OCI-M1 (cell line): Measurements from ENCODE around the gene LPCAT2.
A peak's percentile ranks its signal among the peaks of the same experiment; 100 is the strongest.

Source experiments
- DNase-seq: peaks from one replicate; lab custom pipeline; 2025; lab: John Stamatoyannopoulos, UW

Gene LPCAT2

DNA sequence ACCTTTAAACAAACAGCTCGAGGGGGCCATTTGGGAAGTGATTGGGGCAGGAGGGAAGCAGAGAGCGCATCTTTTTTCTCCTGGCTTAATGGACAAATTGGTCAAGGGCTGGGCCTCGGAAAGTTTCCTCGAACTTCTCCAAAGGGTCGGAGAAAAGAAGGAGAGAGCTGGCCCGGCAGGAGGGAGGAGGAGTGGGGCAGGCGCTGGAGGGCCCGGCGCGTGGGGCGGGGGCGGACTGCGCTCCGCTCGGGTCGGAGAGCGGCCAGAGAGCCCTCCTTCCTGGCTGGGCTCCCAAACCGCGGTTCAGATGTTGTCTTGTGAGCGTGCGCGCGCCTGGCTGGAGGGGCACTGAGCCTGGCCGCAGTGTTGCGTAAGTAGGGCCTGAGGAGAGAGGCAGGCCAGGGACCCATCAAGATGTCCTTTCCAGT is 28.6 kb upstream of the LPCAT2 start:
- DNase-seq: peak; percentile 88

DNA sequence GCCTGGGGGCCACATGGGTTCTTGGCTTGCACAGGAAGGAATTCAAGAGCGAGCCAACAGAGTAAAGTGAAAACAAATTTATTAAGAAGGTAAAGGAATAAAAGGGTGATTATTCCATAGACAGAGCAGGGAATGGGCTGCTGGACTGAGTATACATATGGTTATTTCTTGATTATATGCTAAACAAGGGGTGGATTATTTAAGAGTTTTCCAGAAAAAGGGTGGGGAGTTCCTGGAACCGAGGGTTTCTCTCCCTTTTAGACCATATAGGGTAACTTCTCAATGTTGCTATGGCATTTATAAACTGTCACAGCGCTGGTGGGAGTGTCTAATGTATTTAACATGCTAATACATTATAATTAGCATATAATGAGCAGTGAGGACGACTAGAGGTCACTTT is 27.8 kb upstream of the LPCAT2 start:
- DNase-seq: peak; percentile 32

DNA sequence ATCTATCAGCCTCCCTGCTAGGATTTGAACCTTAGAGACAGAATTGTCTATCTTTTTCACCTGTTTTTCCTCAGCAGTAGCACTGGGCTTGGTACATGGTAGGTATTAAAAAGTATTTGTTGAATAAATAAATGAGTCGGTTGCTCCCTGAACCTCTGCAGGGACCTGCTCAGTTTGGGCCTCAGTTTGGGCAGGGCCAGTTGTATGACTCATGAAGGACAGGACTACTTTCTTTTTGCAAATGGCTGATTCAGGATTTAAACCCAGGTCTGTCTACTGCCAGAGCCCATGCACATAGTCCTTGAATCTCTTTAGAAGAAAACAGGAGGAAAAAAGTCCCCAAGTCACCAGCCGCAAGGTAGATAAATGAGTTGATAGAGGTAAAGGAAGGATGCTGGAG is 26.8 kb upstream of the LPCAT2 start:
- no peak for DNase-seq

DNA sequence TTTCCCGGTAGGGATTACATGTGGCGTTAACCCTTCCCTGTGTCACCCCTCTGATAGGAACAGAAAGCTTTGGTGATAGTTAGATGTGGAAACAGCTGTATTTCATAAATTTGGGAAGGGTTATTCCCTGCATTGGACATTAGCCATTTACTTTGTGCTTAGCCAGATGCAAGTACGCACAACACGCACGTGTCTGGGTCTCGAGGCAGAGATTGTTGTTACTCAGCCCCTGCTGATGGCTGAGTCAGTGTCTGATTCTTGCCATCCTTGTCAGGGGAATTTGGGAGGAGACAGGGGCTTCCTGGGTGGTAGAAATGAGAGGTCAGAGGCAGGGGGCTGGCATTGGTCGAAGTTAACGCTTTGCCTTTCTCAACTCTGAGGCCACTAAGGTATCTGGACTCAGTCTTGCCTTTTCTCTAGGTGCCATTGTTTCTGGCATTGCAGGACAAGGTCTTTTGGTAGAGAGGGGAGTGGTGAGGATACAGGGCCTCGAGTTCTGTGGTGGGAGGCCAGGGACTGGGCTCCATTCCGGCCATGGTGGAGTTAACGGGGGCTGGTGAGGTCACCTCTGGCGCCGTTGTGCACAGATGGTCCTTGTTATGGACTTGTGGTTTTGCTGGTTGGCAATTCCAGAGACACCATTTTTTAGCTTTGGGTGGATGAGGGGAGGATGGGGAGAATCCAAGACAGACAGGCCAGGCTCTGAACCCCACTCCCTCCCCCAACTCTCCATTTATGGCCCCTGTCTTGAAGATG is 21.6 kb upstream of the LPCAT2 start:
- no peak for DNase-seq

DNA sequence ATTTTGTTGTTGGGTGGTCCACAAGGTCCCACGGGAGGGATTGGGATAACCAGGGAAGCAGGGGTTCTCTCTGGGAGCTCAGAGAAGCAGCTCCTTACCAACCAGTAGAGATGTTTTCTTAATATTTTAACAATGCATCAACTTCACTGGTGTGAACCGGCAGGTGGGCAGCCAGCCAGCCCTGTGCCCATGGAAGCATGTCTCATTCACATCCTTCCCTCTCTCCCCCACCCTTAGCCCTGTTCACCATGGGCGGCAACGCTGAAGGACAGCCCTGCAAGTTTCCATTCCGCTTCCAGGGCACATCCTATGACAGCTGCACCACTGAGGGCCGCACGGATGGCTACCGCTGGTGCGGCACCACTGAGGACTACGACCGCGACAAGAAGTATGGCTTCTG is 20.6 kb upstream of the LPCAT2 start:
- DNase-seq: no peak

DNA sequence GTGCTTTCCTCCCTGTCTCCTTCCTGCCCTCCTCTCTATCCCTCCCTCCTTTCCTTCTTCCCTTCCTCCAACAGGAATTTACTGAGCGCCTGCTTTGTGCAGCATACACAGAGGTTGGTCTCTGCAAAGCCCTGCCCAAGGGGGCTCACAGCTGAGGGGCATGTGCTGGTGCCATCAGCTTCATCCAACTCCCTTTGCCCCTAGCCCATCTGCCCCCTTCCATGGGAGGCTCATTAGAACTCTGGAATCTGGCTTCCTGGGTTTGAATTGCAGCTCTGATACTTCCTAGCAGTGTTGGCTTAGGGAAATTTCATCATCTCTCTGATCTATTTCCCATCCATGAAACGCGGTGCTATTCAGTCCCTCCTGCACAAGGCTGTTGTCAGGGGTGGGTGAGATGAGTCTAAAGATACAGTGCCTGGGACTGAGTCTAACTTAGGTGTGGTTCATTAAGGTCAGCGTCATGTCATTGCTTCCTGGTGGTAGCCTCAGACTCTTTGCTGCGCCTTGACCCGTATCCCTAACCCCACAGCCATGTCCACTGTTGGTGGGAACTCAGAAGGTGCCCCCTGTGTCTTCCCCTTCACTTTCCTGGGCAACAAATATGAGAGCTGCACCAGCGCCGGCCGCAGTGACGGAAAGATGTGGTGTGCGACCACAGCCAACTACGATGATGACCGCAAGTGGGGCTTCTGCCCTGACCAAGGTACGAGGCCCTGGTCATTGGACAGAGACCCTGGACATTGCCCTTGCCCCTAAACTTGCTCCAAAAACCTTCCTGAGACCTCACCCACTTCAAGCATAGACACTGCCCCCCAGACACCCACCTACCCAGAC is 19.5 kb upstream of the LPCAT2 start:
- DNase-seq: no peak

DNA sequence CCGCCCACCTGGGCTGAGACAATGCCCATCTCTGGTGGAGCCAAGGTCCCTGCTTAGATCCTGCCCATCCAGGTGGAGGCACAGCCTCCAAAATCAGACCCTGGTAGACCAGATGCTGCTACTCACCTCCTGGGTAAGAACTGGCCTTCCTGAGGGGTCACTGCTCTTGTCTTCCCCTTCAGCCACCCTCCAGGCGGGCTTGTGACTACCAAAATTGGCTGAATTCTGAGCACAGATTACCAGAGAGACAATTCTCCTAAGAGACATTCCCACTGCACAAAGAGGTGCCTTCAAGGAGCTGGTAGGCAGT is 19.0 kb upstream of the LPCAT2 start:
- no peak for DNase-seq

DNA sequence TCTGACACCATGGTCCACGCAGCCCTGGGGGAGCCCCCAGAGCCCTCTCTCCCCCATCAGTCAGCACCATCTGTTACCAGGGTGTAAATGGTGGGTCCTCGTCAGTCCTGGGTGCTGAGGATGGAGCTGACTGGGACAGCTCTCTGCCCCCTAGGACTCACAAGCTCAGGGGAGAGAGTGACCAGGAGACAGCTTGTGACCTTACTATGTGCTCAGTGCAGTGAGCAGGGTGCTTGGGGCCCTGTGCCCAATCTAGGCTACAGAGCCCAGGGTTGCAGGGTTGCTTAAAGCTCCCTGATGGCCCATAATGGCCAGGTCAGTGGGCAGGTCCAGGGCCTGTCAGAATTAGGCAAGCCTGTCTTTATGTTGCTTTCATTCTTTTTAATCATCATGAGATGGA is 18.6 kb upstream of the LPCAT2 start:
- no peak for DNase-seq

DNA sequence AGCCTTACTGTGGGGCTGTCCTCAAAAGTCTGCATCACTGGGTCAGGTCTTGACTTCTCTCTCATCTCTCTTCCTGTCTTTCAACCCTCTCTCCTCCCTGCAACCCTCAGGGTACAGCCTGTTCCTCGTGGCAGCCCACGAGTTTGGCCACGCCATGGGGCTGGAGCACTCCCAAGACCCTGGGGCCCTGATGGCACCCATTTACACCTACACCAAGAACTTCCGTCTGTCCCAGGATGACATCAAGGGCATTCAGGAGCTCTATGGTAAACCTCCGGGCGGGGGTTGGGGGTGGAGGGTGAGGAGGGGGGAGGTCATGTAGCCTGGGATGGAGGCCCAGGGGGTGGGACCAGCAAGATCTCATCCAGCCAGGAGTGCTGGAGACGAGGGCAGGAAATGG is 17.2 kb upstream of the LPCAT2 start:
- no peak for DNase-seq

DNA sequence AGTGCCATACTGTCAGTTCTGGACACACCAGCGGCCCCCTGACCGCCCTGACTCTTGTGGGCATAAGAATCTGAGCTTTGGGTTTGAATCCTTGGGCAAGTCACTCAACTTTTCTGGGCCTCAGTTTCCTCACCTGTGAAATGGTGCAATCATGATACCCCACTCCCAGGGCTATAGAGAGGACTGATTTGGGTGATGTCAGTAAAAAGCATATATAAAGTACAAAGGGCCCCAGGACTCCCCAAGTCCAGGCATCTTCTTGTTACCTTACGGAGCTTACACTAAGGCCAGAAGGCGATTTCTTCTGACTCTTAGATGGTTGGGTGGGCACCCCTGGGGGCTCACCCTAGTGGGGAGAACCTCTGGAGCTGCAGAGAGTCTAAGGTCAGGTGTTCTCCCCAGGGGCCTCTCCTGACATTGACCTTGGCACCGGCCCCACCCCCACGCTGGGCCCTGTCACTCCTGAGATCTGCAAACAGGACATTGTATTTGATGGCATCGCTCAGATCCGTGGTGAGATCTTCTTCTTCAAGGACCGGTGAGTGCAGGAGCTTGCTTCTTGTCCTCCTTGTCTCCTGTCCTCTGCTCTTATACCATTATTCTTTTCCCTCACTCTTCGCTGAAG is 16.0 kb upstream of the LPCAT2 start:
- no peak for DNase-seq

DNA sequence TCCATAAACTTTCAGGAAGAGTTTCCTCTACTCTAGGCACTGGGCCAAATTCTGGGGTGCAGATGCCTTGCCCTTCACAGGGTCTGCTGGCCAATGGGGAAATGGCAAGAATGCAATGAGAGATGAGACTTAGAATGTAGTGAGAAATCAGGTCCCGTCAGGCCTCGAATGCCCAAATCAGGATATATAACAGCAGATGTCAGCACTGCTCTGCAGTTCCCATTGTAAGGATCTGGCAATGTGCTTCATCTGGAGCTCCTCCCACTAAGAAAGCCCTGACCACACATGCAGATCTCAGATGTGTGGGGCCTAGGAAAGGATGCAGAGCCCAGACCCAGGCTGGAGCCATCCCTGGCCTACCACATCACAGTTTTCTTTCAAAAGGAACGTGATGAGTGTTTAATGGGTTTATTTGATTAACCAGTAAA is 13.9 kb upstream of the LPCAT2 start:
- DNase-seq: peak; percentile 78

DNA sequence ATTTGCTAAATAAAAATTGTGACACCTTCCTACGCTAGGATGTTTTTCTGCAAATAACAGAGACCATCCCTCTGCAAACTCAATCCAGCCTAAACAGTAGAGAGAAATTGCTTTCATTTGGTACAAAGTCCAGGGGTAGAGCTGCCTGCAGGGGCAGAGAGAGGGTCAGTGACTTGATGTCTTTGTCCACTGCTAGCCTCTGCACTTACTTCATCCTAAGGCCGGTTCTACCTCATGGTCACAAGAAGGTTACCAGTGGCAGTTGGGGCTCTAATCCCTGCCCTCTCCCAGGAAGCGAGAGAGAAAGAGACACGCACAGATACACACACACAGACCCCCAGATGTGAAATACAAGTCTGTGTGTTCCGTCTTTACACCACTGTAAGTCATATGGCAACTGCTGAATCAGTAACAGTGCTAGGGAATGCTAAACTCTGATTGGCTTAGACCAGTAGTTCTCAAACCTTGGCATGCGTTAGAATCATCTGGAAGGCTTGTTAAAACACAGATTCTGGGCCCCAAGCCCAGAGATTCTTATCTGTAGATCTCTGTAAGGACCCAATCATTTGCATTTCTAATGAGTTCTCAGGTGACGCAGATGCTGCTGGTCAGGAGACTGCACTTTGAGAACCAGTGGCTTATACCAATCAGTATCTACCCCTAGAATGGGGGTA is 13.1 kb upstream of the LPCAT2 start:
- DNase-seq: no peak

DNA sequence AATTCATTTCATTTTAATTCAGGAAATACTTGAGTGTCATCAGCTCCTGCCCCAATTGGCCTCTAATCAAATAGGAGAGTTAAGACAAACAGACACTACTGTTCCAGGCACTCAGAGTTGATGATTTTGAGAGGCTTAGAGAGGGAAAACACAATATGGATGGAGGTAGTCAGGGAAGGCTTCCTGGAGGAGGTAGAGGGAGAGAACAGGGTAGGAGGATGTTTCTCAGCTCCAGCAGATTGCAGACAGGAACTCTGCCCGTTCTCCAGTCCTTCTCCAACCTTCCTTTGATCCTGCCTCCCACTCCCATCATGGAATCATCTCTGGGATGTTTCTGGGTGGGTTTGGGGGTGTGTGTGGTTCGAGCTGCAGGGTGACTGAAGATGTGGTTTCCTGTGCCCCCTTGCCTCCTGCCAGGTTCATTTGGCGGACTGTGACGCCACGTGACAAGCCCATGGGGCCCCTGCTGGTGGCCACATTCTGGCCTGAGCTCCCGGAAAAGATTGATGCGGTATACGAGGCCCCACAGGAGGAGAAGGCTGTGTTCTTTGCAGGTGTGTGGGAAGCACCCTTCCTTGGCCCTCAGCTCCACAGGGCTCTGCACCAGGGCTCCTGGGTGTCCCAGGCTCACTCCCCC is 12.2 kb upstream of the LPCAT2 start:
- DNase-seq: no peak

DNA sequence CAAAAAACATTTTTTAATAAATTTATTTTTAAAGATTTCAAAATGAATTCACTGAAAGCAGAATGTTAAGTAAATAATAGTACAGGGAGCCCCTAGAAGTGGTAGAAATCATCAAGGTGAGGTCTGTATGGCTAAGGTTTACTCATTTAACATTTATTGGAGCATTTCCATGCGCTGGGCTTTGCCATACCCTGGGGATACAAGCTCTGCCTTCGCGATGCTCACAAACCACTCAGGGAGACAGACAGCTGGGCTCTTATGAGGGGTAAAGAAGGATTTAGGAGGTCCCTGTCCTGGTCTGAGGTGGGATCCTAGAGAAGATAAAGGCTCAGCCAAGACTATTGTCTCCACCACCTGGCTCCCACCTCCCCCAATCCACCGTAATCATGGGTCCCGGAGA is 11.3 kb upstream of the LPCAT2 start:
- DNase-seq: no peak

DNA sequence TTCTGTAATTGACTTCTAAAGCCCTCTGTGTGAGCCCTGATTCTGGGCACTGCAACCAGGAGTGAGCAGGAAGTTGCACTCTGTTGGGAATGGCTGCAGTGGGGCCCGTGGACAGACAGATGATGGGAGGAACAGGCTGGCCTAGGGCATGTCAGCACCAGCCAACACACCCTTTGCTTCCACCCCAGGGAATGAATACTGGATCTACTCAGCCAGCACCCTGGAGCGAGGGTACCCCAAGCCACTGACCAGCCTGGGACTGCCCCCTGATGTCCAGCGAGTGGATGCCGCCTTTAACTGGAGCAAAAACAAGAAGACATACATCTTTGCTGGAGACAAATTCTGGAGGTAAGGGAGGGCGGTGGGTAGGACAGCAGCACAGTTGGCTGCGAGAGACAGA is 10.8 kb upstream of the LPCAT2 start:
- no peak for DNase-seq

DNA sequence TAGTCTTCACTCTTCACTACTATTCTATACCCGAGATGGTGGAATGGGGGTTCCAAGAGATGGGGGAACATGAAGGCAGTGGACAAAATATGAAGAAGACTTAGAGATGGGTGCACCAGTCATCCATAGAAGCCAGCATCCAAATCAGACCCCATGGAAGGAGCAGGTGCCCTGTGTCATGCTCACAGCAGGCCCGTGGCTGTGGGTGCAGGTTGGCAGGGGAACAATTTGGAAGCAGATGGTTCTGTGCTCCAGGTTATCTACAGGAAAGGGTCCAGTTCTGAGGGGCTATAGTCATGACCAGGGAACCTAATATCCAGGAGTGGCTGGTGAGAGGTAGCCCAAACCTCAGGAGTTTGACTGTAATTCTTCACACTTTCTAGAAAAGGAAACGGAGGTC is 9.6 kb upstream of the LPCAT2 start:
- no peak for DNase-seq

DNA sequence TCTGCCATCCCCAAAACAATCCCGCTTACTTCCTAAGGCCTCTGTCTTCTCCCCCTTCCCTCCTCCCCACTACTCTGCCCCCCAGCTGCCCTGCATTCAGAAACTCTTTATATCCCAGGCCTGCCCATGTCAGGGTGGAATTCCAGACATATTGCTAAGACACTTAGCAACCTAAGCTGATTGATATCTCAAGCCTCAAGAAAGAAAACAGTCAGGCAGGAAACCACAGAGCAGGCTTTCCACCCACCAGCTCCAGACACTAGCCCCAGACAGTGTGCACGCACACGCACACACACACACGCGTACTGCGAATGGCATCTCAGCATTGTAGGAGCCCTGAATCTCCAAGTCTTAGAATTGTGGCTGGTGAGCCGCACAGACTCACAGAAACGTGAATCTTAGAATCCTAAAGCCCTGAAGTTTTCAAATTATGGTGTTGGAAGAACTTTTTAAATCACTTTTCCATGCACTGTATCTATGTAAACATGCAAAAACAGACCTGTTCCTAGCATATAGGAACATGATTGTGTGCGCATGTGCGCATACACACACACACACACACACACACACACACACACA is 8.8 kb upstream of the LPCAT2 start:
- DNase-seq: peak; percentile 71

DNA sequence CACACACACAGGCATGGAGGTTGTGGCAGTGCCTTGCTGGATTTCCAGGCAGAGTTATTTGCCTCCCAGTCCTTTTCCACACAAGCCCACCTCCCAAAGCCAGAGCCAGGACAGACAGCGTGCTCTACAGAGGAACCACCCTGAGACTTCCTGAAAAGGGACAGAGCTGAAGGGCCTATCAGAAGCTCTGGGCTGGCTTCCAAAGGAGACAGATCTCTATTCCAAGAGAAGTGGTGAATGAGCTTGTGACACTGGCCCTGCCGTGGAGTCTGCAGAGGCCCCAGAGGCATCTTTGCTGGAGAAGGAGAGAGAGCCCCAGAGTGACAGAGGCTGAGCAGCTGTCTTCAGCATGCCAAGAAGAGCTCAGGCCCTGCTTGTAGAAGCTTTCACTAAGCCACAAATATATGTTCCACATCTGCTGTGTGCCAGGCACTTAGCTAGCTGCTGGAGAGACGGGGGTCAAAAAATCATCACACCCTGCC is 8.3 kb upstream of the LPCAT2 start:
- DNase-seq: peak; percentile 69

DNA sequence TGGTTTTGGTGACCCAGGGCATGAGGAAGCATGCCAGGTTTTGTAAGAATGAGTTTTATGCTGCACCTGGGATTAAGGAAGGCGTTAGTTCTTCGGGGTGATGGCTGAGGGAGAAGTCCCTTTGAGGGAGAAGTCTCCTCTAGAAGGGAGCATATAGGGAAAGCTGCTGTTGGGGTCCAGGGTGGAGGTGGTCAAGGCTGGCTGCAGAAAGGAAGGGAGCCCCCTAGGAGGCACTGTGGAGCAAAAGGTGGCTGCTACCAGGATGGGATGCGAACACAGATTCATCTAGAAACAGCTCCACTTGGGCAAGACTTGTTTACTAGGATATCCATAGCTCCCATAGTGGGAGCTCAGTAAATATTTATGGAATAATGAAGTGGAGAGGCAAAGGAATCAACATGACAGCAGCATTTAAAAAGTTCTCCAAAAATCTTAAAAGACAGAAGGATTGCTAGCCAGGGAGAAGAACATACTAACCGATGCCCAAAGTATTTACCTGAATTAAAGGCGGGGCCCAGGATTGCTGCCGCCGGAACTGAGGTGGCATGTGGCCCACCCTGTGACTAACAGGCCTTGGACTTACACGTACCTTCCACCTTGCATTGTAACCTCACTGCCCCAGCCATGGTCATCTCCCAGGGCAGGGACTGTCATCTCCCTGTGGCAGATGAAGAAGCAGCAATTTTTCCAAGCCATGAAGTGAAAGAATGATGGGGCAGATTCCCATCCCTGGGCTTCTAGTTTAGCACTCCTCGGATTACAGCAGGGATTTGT is 7.1 kb upstream of the LPCAT2 start:
- DNase-seq: no peak

DNA sequence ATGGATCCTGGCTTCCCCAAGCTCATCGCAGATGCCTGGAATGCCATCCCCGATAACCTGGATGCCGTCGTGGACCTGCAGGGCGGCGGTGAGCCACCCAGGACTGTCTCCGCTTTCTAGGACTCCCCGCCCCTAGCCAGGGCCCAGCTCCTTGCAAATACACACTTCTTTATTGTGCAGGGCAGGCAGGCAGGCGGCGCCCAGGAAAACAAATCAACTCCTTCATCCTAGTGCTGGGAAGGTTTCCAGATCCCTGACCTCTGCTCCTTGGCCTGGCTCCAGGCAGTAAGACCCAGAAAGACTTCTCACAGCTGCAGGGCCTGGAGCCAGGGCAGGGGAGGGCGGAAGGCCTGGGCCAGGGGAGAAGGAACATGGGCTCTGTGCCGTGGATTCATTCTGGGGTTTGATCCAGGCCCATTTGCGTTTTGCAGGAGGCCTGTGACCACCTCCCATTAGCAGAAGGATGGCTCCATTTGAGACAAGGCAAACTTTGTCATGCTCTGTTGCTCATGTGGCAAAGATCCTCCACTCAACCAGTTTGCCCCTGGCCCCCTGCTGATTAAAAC is 6.0 kb upstream of the LPCAT2 start:
- no peak for DNase-seq
